Erythroblast (primary cell): ENCODE measurements around the gene FAM167B.

Experiments used
- GATA1 ChIP-seq: IDR thresholded peaks from 2 replicates; pipeline ENCODE4 v1.6.1; 2011; ENCODE audit warnings: low read depth, mild to moderate bottlenecking, control low read depth, low read length, moderate library complexity
- POLR2A ChIP-seq: IDR thresholded peaks from 2 replicates; pipeline ENCODE4 v1.6.1; 2011; ENCODE audit warnings: mild to moderate bottlenecking, low read length

DNA sequence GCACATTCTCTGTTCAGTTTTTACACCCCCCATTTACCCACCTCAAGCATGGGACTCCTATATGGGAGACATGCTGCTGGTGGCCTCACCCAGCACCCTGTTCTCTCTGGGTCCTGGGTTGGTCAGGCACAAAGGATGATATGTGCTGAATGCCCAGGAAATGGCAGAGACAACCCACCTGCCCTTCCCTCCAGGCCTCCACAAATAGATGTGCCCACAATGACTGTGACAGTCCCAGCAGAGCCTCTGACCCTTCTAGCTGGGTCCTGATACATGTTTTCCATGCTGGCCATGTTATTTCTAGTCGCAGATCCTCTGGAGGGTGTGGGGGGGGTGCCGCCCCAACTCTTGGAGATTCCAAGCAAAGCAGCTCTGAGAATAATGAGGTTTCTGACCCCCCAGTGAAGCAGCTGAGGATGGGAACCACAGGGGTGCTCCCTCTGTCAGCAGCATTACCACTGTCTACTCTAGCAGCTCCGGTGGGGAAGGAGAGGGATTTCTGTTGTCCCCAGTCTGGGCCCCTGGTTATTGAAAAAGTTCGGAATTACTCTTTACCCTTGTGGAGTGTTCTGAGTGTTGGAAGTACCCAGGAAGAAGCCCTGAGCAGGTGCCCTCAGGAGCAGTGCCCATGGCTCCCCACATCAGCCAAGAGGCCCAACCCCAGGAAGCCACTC is 47.8 kb upstream of the FAM167B start:
- TF ChIP-seq POLR2A (peak; percentile 16), GATA1 (no peak)
